ENCODE results near the gene IGSF21. TPM values are rescaled to one million over a fixed set of nuclear protein-coding genes. Genes with fewer than 3 reads are reported as not detected.

The IGSF21 gene
- total and polyA plus RNA-seq, 10 of the 15 experiments (the other 5 are each of a cell fraction or from before 2014, with no cell fraction given), result 0.03 to 0.49 TPM; not detected in 8

- intact Hi-C loops (cut with micrococcal nuclease; ENCODE audit: unreplicated experiment) (loop anchor here (1.0 to 2.0 kb wide), 3 partner anchors 116 to 440 kb away; no protein-coding TSS in a partner anchor), in situ Hi-C loops (cut with MboI) (no loop called here)
- peak; percentile 85 for FAIRE-seq
- ChIA-PET CTCF (interaction anchor here (0.7 to 2.9 kb wide), 16 partner anchors 9 to 684 kb away, joined by 3 to 15 read pairs (median 4); no protein-coding TSS in a partner anchor), RAD21 (ENCODE audit: unreplicated experiment) (interaction anchor here (0.7 to 1.8 kb wide), 5 partner anchors 116 to 449 kb away, joined by 3 to 8 read pairs (median 5); no protein-coding TSS in a partner anchor), SMC1A (ENCODE audit: uncharacterized antibody, unreplicated experiment) (interaction anchor here (0.7 to 1.6 kb wide), 4 partner anchors 116 to 606 kb away, joined by 3 to 8 read pairs (median 4); no protein-coding TSS in a partner anchor), POLR2A (no interaction called here)
- H3K27ac ChIP-seq (ENCODE audit: control insufficient read depth, insufficient read depth), result no peak overlapping the region
- DNase-seq (ENCODE audit: low read depth, low spot score), result peak; percentile 5
- BruUV-seq (replicated peaks), result no TSS peak
- H3K27me3 ChIP-seq (replicated peaks in 1 of 2; ENCODE audit: control insufficient read depth in 2 of 2, insufficient read depth in 2 of 2, low read length in 1 of 2), result peaks cover 0 to under 1% of the 10 kb centered on the region in 2 experiments; a peak in 2 of 4 replicates
- 1% methylated on average over 10 of the region's 10 CpGs for WGBS (ENCODE audit: insufficient coverage, insufficient replicate concordance, low lambda C conversion rate, missing lambda C conversion rate)
- H3K79me2 ChIP-seq (ENCODE audit: control insufficient read depth, insufficient read depth, low read length), result no peaks in the 10 kb centered on the region
- no peak overlapping the region for H3K4me3 ChIP-seq
- H3K9me3 ChIP-seq (replicated peaks; ENCODE audit: control insufficient read depth, insufficient read depth, low read length), result no peaks in the 10 kb centered on the region
- ATAC-seq, result peak; percentile 48
- no peaks in the 10 kb centered on the region for H3K36me3 ChIP-seq (ENCODE audit: control insufficient read depth in 2 of 2, insufficient read depth in 2 of 2, low read length in 1 of 2)
- H4K20me1 ChIP-seq (ENCODE audit: control insufficient read depth, insufficient read depth), result no peaks in the 10 kb centered on the region
- H3K9ac ChIP-seq (ENCODE audit: control insufficient read depth, insufficient read depth, low read length), result no peak overlapping the region
- H3K4me1 ChIP-seq (ENCODE audit: control insufficient read depth, insufficient read depth, low read length), result no peaks in the 10 kb centered on the region
- no peak overlapping the region for H3K4me2 ChIP-seq (ENCODE audit: control insufficient read depth, insufficient read depth)
- no peak overlapping the region for H2AFZ ChIP-seq (ENCODE audit: control insufficient read depth, low read depth, low read length)
- TF ChIP-seq CREB1 (IDR thresholded peaks at IDR 0.05; ENCODE audit: low read depth), result no peak
- no peak for TF ChIP-seq POLR2AphosphoS2 (IDR thresholded peaks at IDR 0.05; ENCODE audit: low read depth, low read length)
- no peak for TF ChIP-seq KDM1A (IDR thresholded peaks at IDR 0.05; ENCODE audit: borderline replicate concordance)
- TF ChIP-seq MEF2B (IDR thresholded peaks at IDR 0.05; ENCODE audit: partially characterized antibody, poor library complexity, severe bottlenecking), result no peak
- TF ChIP-seq, protein P1, sequence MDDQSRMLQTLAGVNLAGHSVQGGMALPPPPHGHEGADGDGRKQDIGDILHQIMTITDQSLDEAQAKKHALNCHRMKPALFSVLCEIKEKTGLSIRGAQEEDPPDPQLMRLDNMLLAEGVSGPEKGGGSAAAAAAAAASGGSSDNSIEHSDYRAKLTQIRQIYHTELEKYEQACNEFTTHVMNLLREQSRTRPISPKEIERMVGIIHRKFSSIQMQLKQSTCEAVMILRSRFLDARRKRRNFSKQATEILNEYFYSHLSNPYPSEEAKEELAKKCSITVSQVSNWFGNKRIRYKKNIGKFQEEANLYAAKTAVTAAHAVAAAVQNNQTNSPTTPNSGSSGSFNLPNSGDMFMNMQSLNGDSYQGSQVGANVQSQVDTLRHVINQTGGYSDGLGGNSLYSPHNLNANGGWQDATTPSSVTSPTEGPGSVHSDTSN (IDR thresholded peaks at IDR 0.05; ENCODE audit: insufficient replicate concordance, low read depth, low read length), result no peak
- no peak for TF ChIP-seq SMARCA5 (IDR thresholded peaks at IDR 0.05)
- no peak for TF ChIP-seq ATF3 (IDR thresholded peaks at IDR 0.05; ENCODE audit: borderline replicate concordance, extremely low read depth, low read depth, low read length)
- no peak for TF ChIP-seq MAX (IDR thresholded peaks at IDR 0.05; ENCODE audit: low read depth, low read length)
- TF ChIP-seq HCFC1 (IDR thresholded peaks at IDR 0.05; ENCODE audit: low read length), result no peak
- peak; percentile 56; the same call in 1 of the 2 replicates for TF ChIP-seq RAD21 (IDR thresholded peaks at IDR 0.05; ENCODE audit: insufficient read depth, low read depth, low read length)
- no peak for TF ChIP-seq ASH2L (IDR thresholded peaks at IDR 0.05; ENCODE audit: borderline replicate concordance, low read depth)
- TF ChIP-seq, protein P2, sequence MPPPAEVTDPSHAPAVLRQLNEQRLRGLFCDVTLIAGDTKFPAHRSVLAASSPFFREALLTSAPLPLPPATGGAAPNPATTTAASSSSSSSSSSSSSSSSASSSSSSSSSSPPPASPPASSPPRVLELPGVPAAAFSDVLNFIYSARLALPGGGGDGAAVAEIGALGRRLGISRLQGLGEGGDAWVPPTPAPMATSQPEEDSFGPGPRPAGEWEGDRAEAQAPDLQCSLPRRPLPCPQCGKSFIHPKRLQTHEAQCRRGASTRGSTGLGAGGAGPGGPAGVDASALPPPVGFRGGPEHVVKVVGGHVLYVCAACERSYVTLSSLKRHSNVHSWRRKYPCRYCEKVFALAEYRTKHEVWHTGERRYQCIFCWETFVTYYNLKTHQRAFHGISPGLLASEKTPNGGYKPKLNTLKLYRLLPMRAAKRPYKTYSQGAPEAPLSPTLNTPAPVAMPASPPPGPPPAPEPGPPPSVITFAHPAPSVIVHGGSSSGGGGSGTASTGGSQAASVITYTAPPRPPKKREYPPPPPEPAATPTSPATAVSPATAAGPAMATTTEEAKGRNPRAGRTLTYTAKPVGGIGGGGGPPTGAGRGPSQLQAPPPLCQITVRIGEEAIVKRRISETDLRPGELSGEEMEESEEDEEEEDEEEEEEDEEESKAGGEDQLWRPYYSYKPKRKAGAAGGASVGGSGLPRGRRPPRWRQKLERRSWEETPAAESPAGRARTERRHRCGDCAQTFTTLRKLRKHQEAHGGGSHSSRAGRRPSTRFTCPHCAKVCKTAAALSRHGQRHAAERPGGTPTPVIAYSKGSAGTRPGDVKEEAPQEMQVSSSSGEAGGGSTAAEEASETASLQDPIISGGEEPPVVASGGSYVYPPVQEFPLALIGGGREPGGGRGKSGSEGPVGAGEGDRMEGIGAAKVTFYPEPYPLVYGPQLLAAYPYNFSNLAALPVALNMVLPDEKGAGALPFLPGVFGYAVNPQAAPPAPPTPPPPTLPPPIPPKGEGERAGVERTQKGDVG (CRISPR knock-in tag; IDR thresholded peaks at IDR 0.05), result no peak
- TF ChIP-seq SKIL (IDR thresholded peaks at IDR 0.05; ENCODE audit: low read depth, poor library complexity, severe bottlenecking), result no peak
Measured at GRCh38 chr1:18100491-18101063, 7.0 kb upstream of the IGSF21 start.

Data from GM12878 (cell line).